Measurements from ENCODE around the gene ANKLE1.

Gene ANKLE1

DNA sequence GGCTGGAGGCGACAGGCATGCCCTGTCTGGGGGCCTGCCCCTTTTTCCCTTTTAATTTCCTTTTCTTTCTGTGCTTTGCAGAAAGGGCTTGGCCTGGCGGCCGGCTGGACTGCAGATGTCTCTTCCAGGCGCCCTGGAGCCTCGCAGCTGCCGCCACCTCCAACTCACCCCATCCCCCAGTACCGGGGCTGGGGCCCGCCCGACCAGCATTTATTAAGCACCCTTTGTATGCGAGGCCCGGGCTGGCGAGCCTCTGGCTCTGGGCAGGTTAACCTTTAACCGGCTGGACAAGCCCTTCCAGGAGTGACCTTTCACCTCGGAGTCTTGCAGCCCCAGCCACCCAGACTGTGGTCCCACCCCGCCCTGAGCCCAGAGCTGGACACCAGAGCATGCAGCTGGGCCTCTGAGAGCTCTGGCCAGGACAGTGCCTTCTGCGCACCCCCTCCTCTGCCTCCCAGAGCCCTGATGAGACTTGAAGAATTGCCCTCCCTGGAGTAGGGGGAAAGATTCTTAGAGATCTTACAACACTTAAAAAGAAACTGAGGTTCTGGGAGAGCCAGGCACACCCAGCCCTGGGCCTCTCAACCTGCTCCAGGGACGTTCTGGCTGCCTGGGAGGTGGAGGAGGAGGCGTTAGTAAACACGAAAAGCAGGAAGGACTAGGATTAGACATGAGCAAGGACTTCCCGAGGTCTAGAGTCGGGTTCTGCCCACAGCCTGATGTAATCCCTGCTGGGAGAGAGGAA, 34.8 kb upstream of the ANKLE1 start:
- no peak for FAIRE-seq
- DNase-seq (ENCODE audit: insufficient read length, low spot score): no peak
- no peak for TF ChIP-seq POLR2AphosphoS5 (IDR thresholded peaks at IDR 0.05; ENCODE audit: low read depth, low read length)
- no peak for TF ChIP-seq SPI1 (IDR thresholded peaks at IDR 0.05; ENCODE audit: low read depth, low read length)
- TF ChIP-seq POLR2A (IDR thresholded peaks at IDR 0.05; ENCODE audit: low read depth, low read length): no peak
- no peak for TF ChIP-seq POU2F2 (IDR thresholded peaks at IDR 0.05; ENCODE audit: low read depth, low read length)
- no peak for TF ChIP-seq TAF1 (IDR thresholded peaks at IDR 0.05; ENCODE audit: low read depth, low read length)
- no peak for TF ChIP-seq PAX5 (IDR thresholded peaks at IDR 0.05; ENCODE audit: insufficient read depth, low read length, severe bottlenecking)

DNA sequence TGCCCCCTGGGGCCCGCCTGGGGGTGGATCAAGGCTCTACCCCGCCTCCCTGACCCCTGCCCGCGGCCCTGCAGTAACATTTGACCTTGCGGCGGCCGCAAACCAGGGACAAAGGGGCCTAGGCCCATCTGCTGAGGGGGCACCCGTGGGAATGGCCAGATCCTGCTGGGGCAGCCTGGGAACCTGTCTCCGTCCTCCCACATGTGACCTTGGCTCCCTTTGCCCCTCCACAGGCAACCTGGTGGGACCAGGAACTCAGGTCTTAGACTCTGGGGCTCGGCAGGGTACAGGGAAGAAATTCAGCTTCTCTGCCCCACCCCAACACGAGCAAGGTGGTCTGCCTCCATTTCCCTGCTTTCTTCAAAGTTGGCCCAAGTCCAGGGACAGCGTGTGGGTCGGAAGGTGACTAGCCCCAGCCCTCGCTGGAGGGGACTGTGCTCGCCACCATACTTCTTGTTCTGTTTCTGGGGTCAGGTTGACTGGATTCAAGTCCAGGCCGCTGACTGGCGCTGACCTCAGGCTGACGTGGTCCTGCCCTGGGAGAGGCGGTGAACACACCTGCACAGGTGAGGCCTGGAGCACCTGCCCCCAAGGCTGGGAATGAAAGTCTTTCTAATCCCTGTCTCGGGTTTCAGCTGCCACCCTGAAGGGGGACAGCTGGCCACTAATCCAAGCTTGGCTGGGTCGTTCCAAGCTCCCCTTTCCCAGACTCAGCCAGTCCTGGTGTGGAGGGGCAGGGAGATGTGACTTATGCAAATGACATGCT, 33.5 kb upstream of the ANKLE1 start:
- DNase-seq (ENCODE audit: insufficient read length, low spot score): no peak
- no peak for FAIRE-seq
- 0 out of 2 replicates have a peak, but pooled peaks have one; percentile 21 for TF ChIP-seq POU2F2 (IDR thresholded peaks at IDR 0.05; ENCODE audit: low read depth, low read length)
- TF ChIP-seq PAX5 (IDR thresholded peaks at IDR 0.05; ENCODE audit: insufficient read depth, low read length, severe bottlenecking): no peak

DNA sequence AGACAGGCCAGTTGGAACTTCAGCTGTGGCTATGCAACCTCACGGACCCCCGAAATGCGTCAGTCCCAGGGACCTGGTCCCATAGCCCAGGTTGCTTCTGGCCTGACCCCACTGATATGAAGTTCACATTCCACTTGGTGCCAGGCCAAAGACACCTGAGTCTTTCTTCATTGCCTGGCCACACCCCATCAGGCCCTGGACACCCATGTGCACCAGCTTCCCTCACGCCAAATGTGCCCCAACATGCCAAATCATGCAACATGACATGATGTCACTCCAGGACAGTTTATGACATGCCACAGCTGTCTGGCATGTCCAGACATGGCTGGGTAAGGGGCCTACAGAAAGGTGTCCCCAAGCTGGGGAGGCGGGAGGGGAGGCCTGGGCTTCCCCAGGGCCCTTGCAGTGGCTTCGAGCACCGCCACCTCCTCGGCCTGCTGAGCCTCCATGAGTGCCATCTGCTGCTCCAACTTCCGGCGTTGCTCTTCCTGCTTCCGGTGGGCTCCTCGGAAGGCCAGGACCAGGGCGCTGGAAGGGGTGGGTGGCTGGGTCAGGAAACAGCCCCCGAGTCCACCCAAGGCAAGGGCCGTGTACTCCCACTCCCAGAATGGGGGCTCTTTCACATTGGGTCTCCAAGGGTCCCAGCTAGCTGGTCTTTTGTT, 31.7 kb upstream of the ANKLE1 start:
- TF ChIP-seq POU2F2 (IDR thresholded peaks at IDR 0.05; ENCODE audit: low read depth, low read length) (no peak), POLR2A (IDR thresholded peaks at IDR 0.05; ENCODE audit: low read depth, low read length) (no peak), SPI1 (IDR thresholded peaks at IDR 0.05; ENCODE audit: low read depth, low read length) (no peak), TAF1 (IDR thresholded peaks at IDR 0.05; ENCODE audit: low read depth, low read length) (no peak), POLR2AphosphoS5 (IDR thresholded peaks at IDR 0.05; ENCODE audit: low read depth, low read length) (no peak), PAX5 (IDR thresholded peaks at IDR 0.05; ENCODE audit: insufficient read depth, low read length, severe bottlenecking) (no peak)
- FAIRE-seq: peak; percentile 5
- DNase-seq (ENCODE audit: insufficient read length, low spot score): no peak

DNA sequence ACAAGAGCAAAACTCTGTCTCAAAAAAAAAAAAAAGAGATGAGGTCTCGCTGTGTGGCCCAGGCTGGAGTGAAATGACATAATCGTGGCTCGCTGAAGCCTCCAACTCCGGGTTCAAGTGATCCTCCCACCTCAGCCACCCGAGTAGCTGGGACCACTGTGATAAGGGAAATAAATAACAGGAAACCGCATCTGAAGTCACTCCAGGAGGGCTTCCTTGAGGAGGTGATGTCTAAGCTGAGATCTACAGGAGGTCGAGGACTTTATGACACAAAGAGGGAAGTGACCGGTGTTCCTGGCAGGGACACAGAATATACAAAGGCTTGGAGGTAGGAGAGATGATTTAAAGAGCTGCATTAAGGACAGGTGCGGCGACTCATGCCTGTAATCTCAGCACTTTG, 27.1 kb upstream of the ANKLE1 start:
- no peak for DNase-seq (ENCODE audit: insufficient read length, low spot score)

DNA sequence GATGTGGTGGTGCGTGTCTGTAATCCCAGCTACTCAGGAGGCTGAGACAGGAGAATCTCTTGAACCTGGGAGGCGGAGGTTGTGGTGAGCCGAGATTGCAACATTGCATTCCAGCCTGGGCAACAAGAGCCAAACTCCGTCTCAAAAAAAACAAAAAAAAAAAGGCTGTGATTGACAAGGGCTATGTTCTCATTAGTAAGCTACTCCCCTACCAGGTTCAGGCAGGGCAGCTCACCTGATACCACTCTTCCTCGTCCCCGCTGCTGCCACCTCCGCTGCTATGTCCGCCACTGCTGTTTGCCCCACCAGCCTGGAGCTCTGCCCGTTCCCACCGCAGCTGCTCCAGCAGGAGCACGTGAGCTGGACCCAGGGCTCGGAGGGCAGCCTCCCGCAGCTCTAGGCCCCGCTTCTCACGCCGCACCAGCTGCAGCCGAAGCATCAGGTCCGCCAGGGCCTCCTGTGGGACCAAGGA, 26.5 kb upstream of the ANKLE1 start:
- TF ChIP-seq TAF1 (IDR thresholded peaks at IDR 0.05; ENCODE audit: low read depth, low read length): no peak
- TF ChIP-seq POU2F2 (IDR thresholded peaks at IDR 0.05; ENCODE audit: low read depth, low read length): no peak
- TF ChIP-seq POLR2A (IDR thresholded peaks at IDR 0.05; ENCODE audit: low read depth, low read length): no peak
- no peak for TF ChIP-seq SPI1 (IDR thresholded peaks at IDR 0.05; ENCODE audit: low read depth, low read length)
- no peak for TF ChIP-seq POLR2AphosphoS5 (IDR thresholded peaks at IDR 0.05; ENCODE audit: low read depth, low read length)
- no peak for TF ChIP-seq PAX5 (IDR thresholded peaks at IDR 0.05; ENCODE audit: insufficient read depth, low read length, severe bottlenecking)
- DNase-seq (ENCODE audit: insufficient read length, low spot score) (no peak), FAIRE-seq (no peak)

More for the DNA sequence above, 27.1 kb upstream of the ANKLE1 start:
- no peak for FAIRE-seq
- TF ChIP-seq POU2F2 (IDR thresholded peaks at IDR 0.05; ENCODE audit: low read depth, low read length) (no peak), PAX5 (IDR thresholded peaks at IDR 0.05; ENCODE audit: insufficient read depth, low read length, severe bottlenecking) (no peak), SPI1 (IDR thresholded peaks at IDR 0.05; ENCODE audit: low read depth, low read length) (no peak), TAF1 (IDR thresholded peaks at IDR 0.05; ENCODE audit: low read depth, low read length) (no peak), POLR2A (IDR thresholded peaks at IDR 0.05; ENCODE audit: low read depth, low read length) (no peak), POLR2AphosphoS5 (IDR thresholded peaks at IDR 0.05; ENCODE audit: low read depth, low read length) (no peak)

DNA sequence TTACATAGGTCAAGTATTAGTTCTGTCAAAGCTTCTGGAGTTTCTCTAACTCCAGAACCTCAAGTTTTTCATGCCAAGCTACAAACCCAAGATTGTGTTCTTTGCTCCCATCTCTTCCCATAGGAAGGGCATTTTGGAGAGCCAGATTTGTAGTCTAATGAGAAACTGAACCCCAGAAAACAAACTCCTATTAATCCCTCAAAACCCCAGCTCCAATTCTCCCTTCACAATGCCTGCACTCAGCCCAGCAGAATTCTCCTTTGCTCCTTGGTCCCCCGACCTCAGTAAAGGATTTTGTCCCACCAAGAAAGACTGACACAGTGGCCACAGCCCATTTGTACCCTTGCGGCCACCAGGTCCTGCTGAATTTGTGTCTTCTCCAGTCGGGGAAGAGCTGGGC, 25.6 kb upstream of the ANKLE1 start:
- no peak for DNase-seq (ENCODE audit: insufficient read length, low spot score)
- TF ChIP-seq POU2F2 (IDR thresholded peaks at IDR 0.05; ENCODE audit: low read depth, low read length) (no peak), POLR2AphosphoS5 (IDR thresholded peaks at IDR 0.05; ENCODE audit: low read depth, low read length) (no peak), TAF1 (IDR thresholded peaks at IDR 0.05; ENCODE audit: low read depth, low read length) (no peak), POLR2A (IDR thresholded peaks at IDR 0.05; ENCODE audit: low read depth, low read length) (no peak), SPI1 (IDR thresholded peaks at IDR 0.05; ENCODE audit: low read depth, low read length) (no peak), PAX5 (IDR thresholded peaks at IDR 0.05; ENCODE audit: insufficient read depth, low read length, severe bottlenecking) (no peak)
- FAIRE-seq: no peak

DNA sequence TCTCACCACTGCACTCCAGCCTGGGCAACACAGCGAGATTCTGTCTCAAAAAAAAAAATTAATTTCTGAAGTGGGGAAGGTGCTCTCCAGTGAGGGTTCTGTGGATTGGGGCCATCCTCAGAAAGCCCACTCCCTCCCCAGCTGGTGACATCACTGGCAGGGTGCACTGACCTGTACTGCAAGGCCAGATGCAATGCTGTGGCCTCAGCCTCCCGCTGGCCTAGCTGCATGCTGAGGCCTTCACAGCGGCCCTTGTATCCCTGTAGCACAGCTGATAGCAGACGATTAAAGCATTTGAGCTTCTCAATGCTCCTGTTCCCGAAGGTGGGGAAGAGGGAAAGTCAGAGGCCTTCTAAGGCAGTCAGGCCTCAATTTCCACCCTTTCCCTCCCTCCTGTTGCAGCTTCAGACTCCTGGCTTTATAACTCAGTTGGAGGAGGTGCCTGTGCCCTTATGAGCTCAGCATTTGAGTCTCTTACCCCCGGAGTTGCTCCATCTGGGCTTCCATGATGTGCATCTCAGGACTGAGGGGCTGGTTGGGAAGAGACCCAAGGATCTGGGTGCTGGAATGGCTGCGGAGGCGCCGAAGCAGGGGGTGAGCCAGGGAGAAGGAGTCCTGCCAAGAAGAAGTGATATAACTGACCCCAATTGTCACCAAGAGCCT, 22.5 kb upstream of the ANKLE1 start:
- FAIRE-seq: no peak
- DNase-seq (ENCODE audit: insufficient read length, low spot score): no peak
- TF ChIP-seq SPI1 (IDR thresholded peaks at IDR 0.05; ENCODE audit: low read depth, low read length) (no peak), TAF1 (IDR thresholded peaks at IDR 0.05; ENCODE audit: low read depth, low read length) (no peak), PAX5 (IDR thresholded peaks at IDR 0.05; ENCODE audit: insufficient read depth, low read length, severe bottlenecking) (no peak), POLR2A (IDR thresholded peaks at IDR 0.05; ENCODE audit: low read depth, low read length) (no peak)

DNA sequence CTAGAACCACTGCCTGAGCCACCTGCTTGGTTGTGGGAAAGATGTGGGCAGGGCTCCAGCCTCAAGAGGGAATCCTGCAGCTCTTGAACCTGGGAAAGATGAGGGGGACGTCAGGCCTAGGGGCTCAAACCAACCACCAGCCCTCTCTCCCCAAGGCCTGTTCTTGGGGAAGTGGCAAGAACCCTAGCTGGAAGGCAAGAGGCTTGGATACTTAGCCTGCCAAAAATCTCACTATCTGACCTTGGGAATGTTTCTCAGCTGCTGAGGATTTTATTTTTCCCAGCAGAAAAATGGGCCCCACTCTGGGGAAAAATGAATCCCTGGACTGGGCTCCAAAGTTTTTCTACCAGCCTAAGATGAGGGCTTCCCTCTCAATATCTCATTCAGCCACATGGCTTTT, 21.8 kb upstream of the ANKLE1 start:
- TF ChIP-seq POU2F2 (IDR thresholded peaks at IDR 0.05; ENCODE audit: low read depth, low read length) (no peak), SPI1 (IDR thresholded peaks at IDR 0.05; ENCODE audit: low read depth, low read length) (no peak), TAF1 (IDR thresholded peaks at IDR 0.05; ENCODE audit: low read depth, low read length) (no peak), PAX5 (IDR thresholded peaks at IDR 0.05; ENCODE audit: insufficient read depth, low read length, severe bottlenecking) (no peak), POLR2AphosphoS5 (IDR thresholded peaks at IDR 0.05; ENCODE audit: low read depth, low read length) (no peak), POLR2A (IDR thresholded peaks at IDR 0.05; ENCODE audit: low read depth, low read length) (no peak)
- DNase-seq (ENCODE audit: insufficient read length, low spot score) (no peak), FAIRE-seq (no peak)
